Psoas muscle (tissue), 8 donors: ENCODE data around the gene HTR6. TPM values are rescaled to one million over a fixed set of nuclear protein-coding genes. Genes with fewer than 3 reads are reported as not detected.

Source experiments
- ATAC-seq, 4 donors: fragments of 200-7000 bp; cut with Tn5 transposase; one replicate each; pipeline ENCODE4 v1.9.1; 2020; ENCODE audit warnings: moderate library complexity in 3 of 4, mild to moderate bottlenecking in 2 of 4
- DNase-seq, 2 donors: peaks; one replicate each; pipeline ENCODE4 v3.0.0-alpha.2; 2020
- H3K27ac ChIP-seq: fragments of 200-600 bp; one replicate; pipeline ENCODE4 v1.8.0; 2022
- H3K27me3 ChIP-seq, 3 donors: fragments of 200-600 bp in 1 of 3; one replicate each; pipeline versions ENCODE4 v1.6.1 to v1.8.0; 2013 to 2022; ENCODE audit warnings: low read length in 2 of 3, mild to moderate bottlenecking in 2 of 3, moderate library complexity in 1 of 3; ENCODE audit not compliant: insufficient read depth in 3 of 3
- H3K36me3 ChIP-seq, 2 donors: fragments of 200-600 bp in 1 of 2; one replicate each; pipeline versions ENCODE4 v1.6.1 to v1.8.0; 2013 to 2022; ENCODE audit warnings: low read depth in 1 of 2, mild to moderate bottlenecking in 1 of 2, moderate library complexity in 1 of 2; ENCODE audit not compliant: insufficient read depth in 1 of 2
- H3K4me1 ChIP-seq: fragments of 200-600 bp; one replicate; pipeline ENCODE4 v1.8.0; 2022
- H3K4me3 ChIP-seq: fragments of 200-600 bp; one replicate; pipeline ENCODE4 v1.8.0; 2022; ENCODE audit warnings: mild to moderate bottlenecking
- H3K9me3 ChIP-seq: fragments of 200-600 bp; one replicate; pipeline ENCODE4 v1.8.0; 2022
- WGBS, 3 donors: extraction: QIAGEN DNeasy Blood & Tissue Kit; methylation state at CpG; one replicate each; pipeline versions ENCODE4 v1.1.6 to v1.1.7; 2013; 5-methylcytosine and 5-hydroxymethylcytosine counted together
- intact Hi-C, 2 donors: fragments of 100-400 bp; cut with DNase I; formaldehyde crosslinking; loops; one replicate each; pipeline versions ENCODE4 v1.11.0 to v1.14.2; 2022
- polyA plus RNA-seq, 3 donors: library from polyadenylated mRNA; stranded (reverse); fragments of 200-250 nt; gene quantifications; one replicate each; pipeline ENCODE4 v1.2.3, GENCODE V29; 2013
- total RNA-seq, 4 donors: library from RNA; stranded (reverse); fragmentation: NEBNext Ultra II Directional in 2 of 4; extraction: Animal tissue kit (Norgen Biotek cat#: 25700) in 2 of 4; gene quantifications; one replicate each; pipeline versions ENCODE4 v1.2.1 to v1.2.4, GENCODE V29; 2021 to 2023
- TF ChIP-seq, protein P1 (sequence below): fragments of 200-600 bp; IDR thresholded peaks from one replicate; pipeline ENCODE4 v1.8.0; 2022; ENCODE audit warnings: antibody characterized with exemption
- donor health status: healthy with polysubstance abuse.
- donor health status: DM: no; HTN: no; CAD: no; lungs with moderate emphysema.
- donor health status: Bipolar disorder and iron deficiency.
- donor health status: healthy.
- donor health status: DM: yes; HTN: yes; CAD: no.
- donor health status: DM: no; HTN: no; CAD: no.
- donor health status: DM: no; HTN: no; CAD: no.
- donor health status: DM: yes; HTN: yes; CAD: no.

The HTR6 gene
- total and polyA plus RNA-seq, 7 donors, result not detected

DNA sequence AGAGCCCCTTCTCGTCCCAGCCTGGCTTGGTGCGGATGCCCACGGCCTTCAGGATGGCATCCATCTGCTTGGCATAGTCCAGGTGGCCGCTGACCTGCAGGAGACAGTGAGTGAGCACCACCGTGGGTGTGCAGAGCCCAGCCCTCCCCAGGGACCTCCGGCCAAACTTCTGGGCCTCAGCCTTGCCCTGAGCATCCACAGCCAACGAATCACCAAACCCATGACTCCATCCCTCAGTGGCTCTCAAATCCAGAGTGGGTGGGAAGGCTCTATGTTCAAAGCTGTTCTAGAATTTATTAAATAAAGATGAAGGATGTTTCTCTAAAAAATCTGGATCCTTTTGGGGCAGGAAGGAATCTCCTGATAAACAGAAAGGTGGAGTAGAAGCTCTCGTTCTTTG lies 18.7 kb downstream of the HTR6 start:
- Histone ChIP-seq H3K27ac (no peak overlapping the region), H3K9me3 (no peaks in the 10 kb centered on the region), H3K4me1 (no peaks in the 10 kb centered on the region), H3K36me3 (no peaks in the 10 kb centered on the region), H3K4me3 (no peak overlapping the region), H3K27me3 (peaks cover 0 to 4% (median 0%) of the 10 kb centered on the region in 3 donors)
- 85 to 88% (median 86%) methylated on average over 6 to 8 of the region's 8 CpGs for WGBS, 3 donors
- DNase-seq (no peak), ATAC-seq (no peak)
- intact Hi-C loops, result no loop called here
- TF ChIP-seq, protein P1, sequence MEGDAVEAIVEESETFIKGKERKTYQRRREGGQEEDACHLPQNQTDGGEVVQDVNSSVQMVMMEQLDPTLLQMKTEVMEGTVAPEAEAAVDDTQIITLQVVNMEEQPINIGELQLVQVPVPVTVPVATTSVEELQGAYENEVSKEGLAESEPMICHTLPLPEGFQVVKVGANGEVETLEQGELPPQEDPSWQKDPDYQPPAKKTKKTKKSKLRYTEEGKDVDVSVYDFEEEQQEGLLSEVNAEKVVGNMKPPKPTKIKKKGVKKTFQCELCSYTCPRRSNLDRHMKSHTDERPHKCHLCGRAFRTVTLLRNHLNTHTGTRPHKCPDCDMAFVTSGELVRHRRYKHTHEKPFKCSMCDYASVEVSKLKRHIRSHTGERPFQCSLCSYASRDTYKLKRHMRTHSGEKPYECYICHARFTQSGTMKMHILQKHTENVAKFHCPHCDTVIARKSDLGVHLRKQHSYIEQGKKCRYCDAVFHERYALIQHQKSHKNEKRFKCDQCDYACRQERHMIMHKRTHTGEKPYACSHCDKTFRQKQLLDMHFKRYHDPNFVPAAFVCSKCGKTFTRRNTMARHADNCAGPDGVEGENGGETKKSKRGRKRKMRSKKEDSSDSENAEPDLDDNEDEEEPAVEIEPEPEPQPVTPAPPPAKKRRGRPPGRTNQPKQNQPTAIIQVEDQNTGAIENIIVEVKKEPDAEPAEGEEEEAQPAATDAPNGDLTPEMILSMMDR, result no peak

DNA sequence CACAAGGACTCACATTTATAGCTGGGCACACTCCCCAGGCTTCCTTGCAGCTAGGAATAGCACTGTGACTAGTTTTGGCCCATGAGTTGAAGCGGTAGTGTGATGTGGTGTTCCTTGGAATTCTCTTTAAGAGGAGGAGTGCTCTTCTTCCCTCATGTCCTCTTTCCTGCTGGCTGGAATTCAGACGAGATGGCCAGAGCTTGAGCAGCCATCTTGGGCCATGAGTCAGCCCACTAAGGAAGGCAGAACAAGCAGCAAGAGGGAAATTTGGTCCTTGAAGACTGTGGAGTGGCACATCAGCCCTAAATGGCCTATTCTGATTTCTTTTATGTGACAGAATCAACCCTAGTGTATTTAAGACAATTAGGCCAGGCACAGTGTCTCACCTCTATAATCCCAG lies 20.0 kb downstream of the HTR6 start:
- no peak for DNase-seq
- Histone ChIP-seq H3K27ac (no peak overlapping the region), H3K36me3 (no peaks in the 10 kb centered on the region), H3K9me3 (no peaks in the 10 kb centered on the region), H3K27me3 (peaks cover 0 to 2% (median 0%) of the 10 kb centered on the region in 3 donors), H3K4me1 (no peaks in the 10 kb centered on the region), H3K4me3 (no peak overlapping the region)
- no peak for ATAC-seq
- TF ChIP-seq, protein P1, result no peak
- intact Hi-C loops, result no loop called here
- WGBS, 3 donors, result 85 to 94% (median 90%) methylated on average over 2 of the region's 2 CpGs

DNA sequence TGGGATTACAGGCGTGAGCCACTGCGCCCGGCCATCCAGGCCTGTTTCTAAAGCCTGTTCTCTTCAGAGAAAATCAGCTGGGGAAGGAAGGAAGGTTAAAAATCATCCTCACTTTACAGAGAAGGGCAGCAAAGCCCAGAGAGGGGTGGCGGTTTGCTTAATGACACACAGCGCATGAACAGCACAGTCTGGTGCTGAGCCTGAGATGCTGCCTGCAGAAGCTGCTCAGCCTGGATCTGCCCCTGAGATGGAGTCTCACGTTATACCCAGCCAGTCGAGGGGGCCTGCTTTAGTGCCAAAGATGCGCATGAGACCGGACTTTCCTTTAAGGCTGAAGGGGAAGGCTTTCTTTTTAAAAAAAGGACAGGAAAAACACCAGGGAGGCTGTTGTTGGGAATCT lies 21.3 kb downstream of the HTR6 start:
- WGBS, 3 donors, result 80 to 84% (median 84%) methylated on average over 9 of the region's 9 CpGs
- intact Hi-C loops, result no loop called here
- ATAC-seq (no peak), DNase-seq (no peak)
- no peaks in the 10 kb centered on the region for H3K9me3 ChIP-seq
- TF ChIP-seq, protein P1, result no peak
- H3K36me3 ChIP-seq, result peaks cover 0 to 4% of the 10 kb centered on the region in 2 donors
- no peaks in the 10 kb centered on the region for H3K27me3 ChIP-seq
- no peaks in the 10 kb centered on the region for H3K4me1 ChIP-seq
- H3K4me3 ChIP-seq, result no peak overlapping the region
- H3K27ac ChIP-seq, result no peak overlapping the region

DNA sequence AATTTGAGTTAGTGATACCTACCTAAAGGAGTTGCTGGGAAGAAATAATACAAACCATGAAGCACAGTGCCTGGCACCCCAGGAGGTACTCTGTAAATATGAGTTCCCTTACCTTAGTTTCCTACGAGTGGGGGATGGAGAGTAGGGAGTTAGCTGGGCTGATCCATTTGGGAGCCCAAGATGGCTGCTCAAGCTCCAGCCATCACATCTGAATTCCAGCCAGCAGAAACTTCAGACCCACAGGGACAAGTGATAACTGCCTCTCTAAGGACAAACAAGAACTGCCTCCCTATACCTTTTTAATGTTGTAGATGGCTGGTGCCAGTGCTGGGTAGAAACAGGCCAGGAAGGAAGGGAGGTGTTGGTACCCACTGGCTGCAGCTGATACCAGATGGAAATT lies 22.7 kb downstream of the HTR6 start:
- no peaks in the 10 kb centered on the region for H3K4me1 ChIP-seq
- intact Hi-C loops, result no loop called here
- 89 to 100% (median 100%) methylated on average over 1 of the region's 1 CpG for WGBS, 3 donors

More for the DNA sequence above, 22.7 kb downstream of the HTR6 start:
- peaks cover 0 to 4% of the 10 kb centered on the region in 2 donors for H3K36me3 ChIP-seq
- H3K27ac ChIP-seq, result no peak overlapping the region
- no peak overlapping the region for H3K4me3 ChIP-seq
- DNase-seq (no peak), ATAC-seq (no peak)
- H3K27me3 ChIP-seq, result no peaks in the 10 kb centered on the region
- H3K9me3 ChIP-seq, result no peaks in the 10 kb centered on the region
- TF ChIP-seq, protein P1, result no peak
